GM20000 (cell line): ENCODE measurements around the gene AGXT.

ENCODE experiments used
- DNase-seq: peaks from one replicate; pipeline ENCODE4 v3.0.0; 2012; ENCODE audit warnings: low spot score
- CTCF ChIP-seq: IDR thresholded peaks from 2 replicates; pipeline ENCODE4 v1.5.1; 2012; ENCODE audit warnings: mild to moderate bottlenecking, control low read depth; ENCODE audit errors: extremely low read depth, missing control alignments

The AGXT gene

GRCh38 chr2:240904216-240905175 is 35.9 kb downstream of the AGXT start:
- no peak for TF ChIP-seq CTCF
- no peak for DNase-seq

GRCh38 chr2:240905176-240905781 is 36.7 kb downstream of the AGXT start:
- no peak for DNase-seq
- no peak for TF ChIP-seq CTCF

- TF ChIP-seq CTCF, result no peak
- DNase-seq, result no peak
Measured at GRCh38 chr2:240906141-240906910, 37.7 kb downstream of the AGXT start, which contains the start of gene CROCC2. TSS of gene CROCC2 (plus strand) at chr2:240906336. CDS start at chr2:240906514, 178 bp downstream.

- no peak for TF ChIP-seq CTCF
- DNase-seq, result no peak
Measured at GRCh38 chr2:240906911-240907590, 38.4 kb downstream of the AGXT start.

- DNase-seq, result no peak
- TF ChIP-seq CTCF, result no peak
Measured at GRCh38 chr2:240909216-240909974, 40.8 kb downstream of the AGXT start.

GRCh38 chr2:240911641-240912265 is 43.1 kb downstream of the AGXT start:
- TF ChIP-seq CTCF, result no peak
- DNase-seq, result no peak
